ENCODE results near the gene TMEM119. TPM values are rescaled to one million over a fixed set of nuclear protein-coding genes. Genes with fewer than 3 reads are reported as not detected.

TMEM119 gene
- total and polyA plus RNA-seq, 9 of the 15 experiments (the other 6 are each of a cell fraction or from before 2014, with no cell fraction given) = 0.18 TPM; not detected in 8

DNA sequence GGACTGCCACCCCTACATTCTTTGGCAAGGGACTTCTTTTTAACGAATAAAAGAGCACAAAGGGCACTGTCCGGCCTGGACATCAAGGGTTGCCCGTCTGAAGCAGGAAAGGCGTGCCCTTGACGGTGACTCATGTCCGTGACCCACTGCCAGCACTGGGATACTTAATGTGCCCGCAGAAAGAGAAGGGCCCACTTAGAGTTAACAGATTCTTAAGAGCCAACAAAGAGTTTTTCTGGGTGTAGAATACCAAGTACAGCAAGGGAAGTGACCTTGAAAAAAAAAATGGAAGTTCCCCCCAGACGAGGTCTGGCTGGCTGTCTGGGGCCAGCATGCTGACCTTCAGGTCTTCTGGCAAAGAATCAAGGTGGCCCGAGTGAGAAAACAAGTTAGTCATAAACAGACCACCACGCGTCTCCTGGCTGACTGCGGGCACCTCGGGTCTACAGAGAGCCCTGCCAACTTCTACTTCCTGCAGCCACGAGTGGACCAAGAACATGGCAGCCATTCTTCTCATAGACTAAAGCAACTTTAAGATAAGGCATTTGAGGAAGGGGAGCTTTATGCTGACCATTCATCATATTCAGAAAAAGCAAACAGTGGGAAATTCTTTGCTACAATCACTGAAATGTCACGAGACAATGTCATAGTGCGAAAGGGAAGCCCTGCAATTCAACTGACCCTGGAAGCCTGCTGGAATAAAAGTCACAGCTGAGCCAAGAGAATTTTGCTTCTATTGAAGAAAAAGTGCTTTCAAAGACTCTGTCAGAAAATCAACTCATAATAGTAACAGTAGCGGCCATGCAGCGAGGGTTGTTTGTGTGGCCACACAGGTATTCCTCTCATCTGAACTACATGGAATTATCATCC, 46.3 kb upstream of the TMEM119 start:
- FAIRE-seq = no peak

DNA sequence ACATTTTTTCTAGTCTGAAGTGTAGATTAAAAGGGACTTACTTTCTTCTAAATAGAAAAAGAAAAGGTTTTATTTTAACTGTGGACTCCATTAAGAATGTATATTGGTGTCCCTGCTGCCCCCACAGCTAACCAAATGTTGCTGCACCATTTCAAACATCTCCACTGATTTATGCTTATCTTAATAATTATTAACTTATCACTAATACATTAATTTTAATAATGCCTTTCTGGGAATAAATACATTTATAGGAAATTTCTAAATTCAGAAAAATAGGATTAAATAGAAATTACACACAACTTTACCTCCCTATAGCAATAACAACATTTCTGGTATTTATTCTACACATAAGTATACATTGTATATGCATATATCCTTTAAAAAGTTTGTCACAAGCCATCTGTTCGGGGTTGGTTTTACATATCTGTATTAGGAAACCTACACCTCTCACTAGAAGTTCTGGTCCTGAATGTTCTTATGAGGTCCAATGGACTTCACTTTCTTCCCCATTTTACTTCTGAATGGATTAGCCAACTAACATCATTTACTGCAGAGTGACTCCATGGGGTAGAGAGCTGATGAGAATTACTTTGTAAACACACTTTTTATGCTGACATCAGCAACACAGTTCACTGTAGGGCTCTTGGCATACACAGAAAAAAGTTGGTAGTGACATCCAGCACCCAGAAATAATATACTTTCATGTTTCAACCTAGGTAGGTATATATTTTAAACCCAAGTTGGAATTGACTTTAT, 45.2 kb upstream of the TMEM119 start:
- H4K20me1 ChIP-seq (replicated peaks; ENCODE audit: control insufficient read depth, insufficient read depth, low read length) = 0 out of 2 replicates have a peak, but pooled peaks cover 3% of the 10 kb centered on the region
- in situ Hi-C loops (cut with MboI) (no loop called here), intact Hi-C loops (cut with micrococcal nuclease) (no loop called here)
- ChIA-PET POLR2A (interaction anchor here (0.6 to 4.6 kb wide), 2 partner anchors 13 to 17 kb away, joined by 3 to 69 read pairs; no protein-coding TSS in a partner anchor), CTCF (ENCODE audit: low intra/inter-chr PET ratio) (no interaction called here)
- H3K27me3 ChIP-seq (ENCODE audit: control insufficient read depth in 2 of 2, insufficient read depth in 2 of 2, low read length in 2 of 2) = no peaks in the 10 kb centered on the region
- ATAC-seq (no peak), FAIRE-seq (peak; percentile 56), DNase-seq (ENCODE audit: extremely low read depth in 1 of 4, low spot score in 3 of 4) (no peak)
- H3K79me2 ChIP-seq (ENCODE audit: control insufficient read depth, insufficient read depth, low read length) = no peaks in the 10 kb centered on the region
- H3K9ac ChIP-seq (ENCODE audit: insufficient read depth in 1 of 2, low read depth in 2 of 2, low read length in 2 of 2) = no peak overlapping the region
- no peaks in the 10 kb centered on the region for H3K9me3 ChIP-seq (replicated peaks; ENCODE audit: control insufficient read depth, insufficient read depth, low read depth, low read length)
- H3K4me3 ChIP-seq = no peak overlapping the region
- no peaks in the 10 kb centered on the region for H3K9me1 ChIP-seq (ENCODE audit: control insufficient read depth, insufficient read depth, low read length)
- H2AFZ ChIP-seq (ENCODE audit: low read depth, low read length) = no peak overlapping the region
- 75% methylated on average over 1 of the region's 1 CpG for WGBS (ENCODE audit: insufficient coverage, low coverage, missing lambda C conversion rate)
- peaks cover 14 to 21% of the 10 kb centered on the region in 2 experiments for H3K4me1 ChIP-seq (replicated peaks in 1 of 2; ENCODE audit: control insufficient read depth in 2 of 2, insufficient read depth in 2 of 2, low read length in 2 of 2)
- H3K4me2 ChIP-seq (ENCODE audit: insufficient read depth, low read length) = no peak overlapping the region
- BruUV-seq (replicated peaks) = no TSS peak
- H3K27ac ChIP-seq (ENCODE audit: extremely low read depth, low read depth, low read length) = no peak overlapping the region
- peaks cover 46% of the 10 kb centered on the region for H3K36me3 ChIP-seq (ENCODE audit: control insufficient read depth, insufficient read depth, low read length)
- TF ChIP-seq CCAR2 (IDR thresholded peaks at IDR 0.05; ENCODE audit: low read depth, low read length) (no peak), C11orf30 (IDR thresholded peaks at IDR 0.05; ENCODE audit: low read depth) (peak; percentile 93), RAD51 (IDR thresholded peaks at IDR 0.05; ENCODE audit: borderline replicate concordance, low read depth) (no peak), ZBTB1 (CRISPR knock-in tag; IDR thresholded peaks at IDR 0.05; ENCODE audit: borderline replicate concordance, low read depth) (no peak), CEBPG (CRISPR knock-in tag; IDR thresholded peaks at IDR 0.05) (no peak), CEBPG (tag; conservative IDR thresholded peaks at IDR 0.05 in 1 of 2, IDR thresholded peaks at IDR 0.05 in 1 of 2) (no peak), DACH1 (IDR thresholded peaks at IDR 0.05; ENCODE audit: partially characterized antibody) (peak; percentile 94), ZNF707 (CRISPR knock-in tag; conservative IDR thresholded peaks at IDR 0.05) (no peak), ZNF316 (IDR thresholded peaks at IDR 0.05) (peak; percentile 94)
- TF ChIP-seq, protein P1, sequence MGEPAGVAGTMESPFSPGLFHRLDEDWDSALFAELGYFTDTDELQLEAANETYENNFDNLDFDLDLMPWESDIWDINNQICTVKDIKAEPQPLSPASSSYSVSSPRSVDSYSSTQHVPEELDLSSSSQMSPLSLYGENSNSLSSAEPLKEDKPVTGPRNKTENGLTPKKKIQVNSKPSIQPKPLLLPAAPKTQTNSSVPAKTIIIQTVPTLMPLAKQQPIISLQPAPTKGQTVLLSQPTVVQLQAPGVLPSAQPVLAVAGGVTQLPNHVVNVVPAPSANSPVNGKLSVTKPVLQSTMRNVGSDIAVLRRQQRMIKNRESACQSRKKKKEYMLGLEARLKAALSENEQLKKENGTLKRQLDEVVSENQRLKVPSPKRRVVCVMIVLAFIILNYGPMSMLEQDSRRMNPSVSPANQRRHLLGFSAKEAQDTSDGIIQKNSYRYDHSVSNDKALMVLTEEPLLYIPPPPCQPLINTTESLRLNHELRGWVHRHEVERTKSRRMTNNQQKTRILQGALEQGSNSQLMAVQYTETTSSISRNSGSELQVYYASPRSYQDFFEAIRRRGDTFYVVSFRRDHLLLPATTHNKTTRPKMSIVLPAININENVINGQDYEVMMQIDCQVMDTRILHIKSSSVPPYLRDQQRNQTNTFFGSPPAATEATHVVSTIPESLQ (CRISPR knock-in tag; IDR thresholded peaks at IDR 0.05) = no peak

More for the DNA sequence above, 46.3 kb upstream of the TMEM119 start:
- Histone ChIP-seq H3K9me3 (replicated peaks; ENCODE audit: control insufficient read depth, insufficient read depth, low read depth, low read length) (no peaks in the 10 kb centered on the region), H3K4me2 (ENCODE audit: insufficient read depth, low read length) (no peak overlapping the region), H3K4me3 (no peak overlapping the region), H3K4me1 (replicated peaks in 1 of 2; ENCODE audit: control insufficient read depth in 2 of 2, insufficient read depth in 2 of 2, low read length in 2 of 2) (peaks cover 14 to 21% of the 10 kb centered on the region in 2 experiments), H3K9ac (ENCODE audit: insufficient read depth in 1 of 2, low read depth in 2 of 2, low read length in 2 of 2) (no peak overlapping the region), H3K9me1 (ENCODE audit: control insufficient read depth, insufficient read depth, low read length) (no peaks in the 10 kb centered on the region), H3K27me3 (ENCODE audit: control insufficient read depth in 2 of 2, insufficient read depth in 2 of 2, low read length in 2 of 2) (no peaks in the 10 kb centered on the region), H3K36me3 (ENCODE audit: control insufficient read depth, insufficient read depth, low read length) (peaks cover 57% of the 10 kb centered on the region), H2AFZ (ENCODE audit: low read depth, low read length) (no peak overlapping the region), H3K27ac (ENCODE audit: extremely low read depth, low read depth, low read length) (no peak overlapping the region), H3K79me2 (ENCODE audit: control insufficient read depth, insufficient read depth, low read length) (no peaks in the 10 kb centered on the region), H4K20me1 (replicated peaks; ENCODE audit: control insufficient read depth, insufficient read depth, low read length) (0 out of 2 replicates have a peak, but pooled peaks cover 3% of the 10 kb centered on the region)
- 86% methylated on average over 18 of the region's 18 CpGs for WGBS (ENCODE audit: insufficient coverage, low coverage, missing lambda C conversion rate)
- POLR2A ChIA-PET = interaction anchor here (0.6 to 1.0 kb wide), 3 partner anchors 13 to 160 kb away, joined by 3 to 4 read pairs (median 3); no protein-coding TSS in a partner anchor
- in situ Hi-C loops (cut with MboI) = no loop called here
- no TSS peak for BruUV-seq (replicated peaks)
- no peak for ATAC-seq
- intact Hi-C loops (cut with micrococcal nuclease) = no loop called here
- 0 out of 2 replicates have a peak, but pooled peaks have one; percentile 9 for TF ChIP-seq POLR2A (conservative IDR thresholded peaks at IDR 0.05)
- TF ChIP-seq POLR2AphosphoS2 (IDR thresholded peaks at IDR 0.05; ENCODE audit: low read length) = 0 out of 2 replicates have a peak, but pooled peaks have one; percentile 23
- TF ChIP-seq FIP1L1 (IDR thresholded peaks at IDR 0.05; ENCODE audit: low read depth, low read length, poor library complexity, severe bottlenecking) = no peak
- CTCF ChIA-PET (ENCODE audit: low intra/inter-chr PET ratio) = no interaction called here
- no peak for DNase-seq (ENCODE audit: extremely low read depth in 1 of 4, low spot score in 3 of 4)
